ENCODE measurements around the gene ADAMTS6. TPM values are rescaled to one million over a fixed set of nuclear protein-coding genes. Genes with fewer than 3 reads are reported as not detected.

ADAMTS6 gene
- total and polyA plus RNA-seq, 2 experiments from 2014 or later, result 0.78 to 2.0 TPM

DNA sequence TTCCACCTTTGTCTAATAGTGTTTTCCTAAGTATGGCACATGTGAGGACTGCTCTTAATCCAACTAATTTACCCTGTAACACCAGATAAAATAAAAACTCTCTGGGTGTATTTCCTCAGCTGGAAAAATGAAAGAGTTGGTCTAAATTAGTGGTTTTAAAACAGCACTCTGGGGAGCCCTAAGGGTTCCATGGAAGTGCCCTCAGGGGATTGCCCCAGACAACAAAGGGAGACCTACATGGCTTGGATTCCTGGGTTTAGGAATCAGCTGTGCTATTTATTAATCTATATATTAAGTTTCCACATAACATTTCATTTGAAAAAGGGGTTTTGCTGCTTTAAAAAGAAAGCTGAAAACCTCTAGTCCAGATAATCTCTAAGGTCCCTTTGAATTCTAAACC lies 20.2 kb downstream of the ADAMTS6 start (continued):
- TF ChIP-seq EZH2phosphoT487 (IDR thresholded peaks at IDR 0.05; ENCODE audit: unreplicated experiment), result no peak
- no peak for TF ChIP-seq ZNF462 (CRISPR knock-in tag; IDR thresholded peaks at IDR 0.05)

DNA sequence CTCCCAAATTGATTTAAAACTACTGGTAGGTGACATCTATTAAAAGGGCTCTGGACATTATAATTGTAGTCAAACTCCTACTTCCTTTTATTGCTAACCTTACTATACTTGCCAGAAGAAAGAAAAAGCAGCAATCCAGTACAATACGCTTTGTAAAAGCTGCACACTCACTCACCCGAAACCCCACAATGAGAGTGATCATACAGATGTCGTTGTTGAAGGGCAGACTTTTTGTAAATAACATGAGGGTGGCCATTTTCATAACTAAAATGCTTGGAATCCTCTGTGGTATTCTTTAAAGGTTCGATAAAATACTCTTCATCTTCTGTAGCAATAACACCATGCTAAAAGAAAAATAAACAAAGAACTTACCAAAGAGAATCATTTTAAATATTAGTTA lies 21.7 kb downstream of the ADAMTS6 start:
- Mint-ChIP-seq H3K36me3 (ENCODE audit: low read depth) (no peaks in the 10 kb centered on the region), H3K27me3 (ENCODE audit: insufficient read depth, low read depth, poor library complexity) (no peaks in the 10 kb centered on the region), H3K9me3 (no peaks in the 10 kb centered on the region), H3K27ac (no peak overlapping the region), H3K4me3 (no peak overlapping the region), H3K4me1 (no peaks in the 10 kb centered on the region)
- Histone ChIP-seq H3K4me1 (ENCODE audit: insufficient read depth) (no peaks in the 10 kb centered on the region), H3K9me2 (ENCODE audit: insufficient read depth) (no peaks in the 10 kb centered on the region), H3F3A (replicated peaks; ENCODE audit: low read depth) (no peaks in the 10 kb centered on the region), H3K4me3 (no peak overlapping the region), H3K27me3 (ENCODE audit: insufficient read depth) (no peaks in the 10 kb centered on the region), H3K4me2 (no peak overlapping the region), H3K36me3 (ENCODE audit: insufficient read depth) (no peaks in the 10 kb centered on the region), H3K27ac (ENCODE audit: low read depth) (no peak overlapping the region), H2AFZ (no peak overlapping the region), H4K20me1 (replicated peaks; ENCODE audit: insufficient read depth) (no peaks in the 10 kb centered on the region), H3K79me2 (replicated peaks; ENCODE audit: insufficient read depth) (no peaks in the 10 kb centered on the region)
- DNase-seq (ENCODE audit: low spot score) (no peak), ATAC-seq (no peak)
- TF ChIP-seq ZNF331 (CRISPR knock-in tag; IDR thresholded peaks at IDR 0.05; ENCODE audit: low read depth) (no peak), CREB1 (CRISPR knock-in tag; IDR thresholded peaks at IDR 0.05; ENCODE audit: low read depth) (no peak)

- Mint-ChIP-seq H3K27ac (no peak overlapping the region), H3K9me3 (no peaks in the 10 kb centered on the region), H3K27me3 (ENCODE audit: insufficient read depth, low read depth, poor library complexity) (no peaks in the 10 kb centered on the region), H3K36me3 (ENCODE audit: low read depth) (peaks cover 9% of the 10 kb centered on the region; the same call in 2 of the 3 replicates), H3K4me1 (no peaks in the 10 kb centered on the region), H3K4me3 (no peak overlapping the region)
- DNase-seq (ENCODE audit: low spot score) (no peak), ATAC-seq (no peak)
- Histone ChIP-seq H3K9me2 (ENCODE audit: insufficient read depth) (no peaks in the 10 kb centered on the region), H4K20me1 (replicated peaks; ENCODE audit: insufficient read depth) (no peaks in the 10 kb centered on the region), H3K79me2 (replicated peaks; ENCODE audit: insufficient read depth) (no peaks in the 10 kb centered on the region), H3K36me3 (ENCODE audit: insufficient read depth) (no peaks in the 10 kb centered on the region), H3F3A (replicated peaks; ENCODE audit: low read depth) (no peaks in the 10 kb centered on the region), H2AFZ (no peak overlapping the region), H3K4me3 (no peak overlapping the region), H3K4me2 (no peak overlapping the region), H3K27me3 (ENCODE audit: insufficient read depth) (no peaks in the 10 kb centered on the region), H3K27ac (ENCODE audit: low read depth) (no peak overlapping the region), H3K4me1 (ENCODE audit: insufficient read depth) (no peaks in the 10 kb centered on the region)
- TF ChIP-seq, protein P1, sequence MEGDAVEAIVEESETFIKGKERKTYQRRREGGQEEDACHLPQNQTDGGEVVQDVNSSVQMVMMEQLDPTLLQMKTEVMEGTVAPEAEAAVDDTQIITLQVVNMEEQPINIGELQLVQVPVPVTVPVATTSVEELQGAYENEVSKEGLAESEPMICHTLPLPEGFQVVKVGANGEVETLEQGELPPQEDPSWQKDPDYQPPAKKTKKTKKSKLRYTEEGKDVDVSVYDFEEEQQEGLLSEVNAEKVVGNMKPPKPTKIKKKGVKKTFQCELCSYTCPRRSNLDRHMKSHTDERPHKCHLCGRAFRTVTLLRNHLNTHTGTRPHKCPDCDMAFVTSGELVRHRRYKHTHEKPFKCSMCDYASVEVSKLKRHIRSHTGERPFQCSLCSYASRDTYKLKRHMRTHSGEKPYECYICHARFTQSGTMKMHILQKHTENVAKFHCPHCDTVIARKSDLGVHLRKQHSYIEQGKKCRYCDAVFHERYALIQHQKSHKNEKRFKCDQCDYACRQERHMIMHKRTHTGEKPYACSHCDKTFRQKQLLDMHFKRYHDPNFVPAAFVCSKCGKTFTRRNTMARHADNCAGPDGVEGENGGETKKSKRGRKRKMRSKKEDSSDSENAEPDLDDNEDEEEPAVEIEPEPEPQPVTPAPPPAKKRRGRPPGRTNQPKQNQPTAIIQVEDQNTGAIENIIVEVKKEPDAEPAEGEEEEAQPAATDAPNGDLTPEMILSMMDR (conservative IDR thresholded peaks at IDR 0.05; ENCODE audit: low read depth in 2 of 2), result no peak
- no peak for TF ChIP-seq ZNF331 (CRISPR knock-in tag; IDR thresholded peaks at IDR 0.05; ENCODE audit: low read depth)
These were observed 26.7 kb downstream of the ADAMTS6 start for GRCh38 chr5:65455064-65455463.

Measured in GM23338 (cell line).